VCaP (cell line): ENCODE data around the gene ADI1.
"Not testable (repeated sequence)": the region's sequence is repeated elsewhere in the genome, so short reads cannot be mapped to it uniquely, and the experiment has no call there.

Source experiments
- H3K27ac ChIP-seq: fragments of 450-650 bp; 2 replicates; pipeline ENCODE4 v1.5.1; 2017
- TF ChIP-seq, protein P1 (sequence below): fragments of 450-650 bp; conservative IDR thresholded peaks from 2 replicates; pipeline ENCODE4 v1.5.1; 2017; ENCODE audit warnings: mild to moderate bottlenecking, moderate library complexity

Gene ADI1

DNA sequence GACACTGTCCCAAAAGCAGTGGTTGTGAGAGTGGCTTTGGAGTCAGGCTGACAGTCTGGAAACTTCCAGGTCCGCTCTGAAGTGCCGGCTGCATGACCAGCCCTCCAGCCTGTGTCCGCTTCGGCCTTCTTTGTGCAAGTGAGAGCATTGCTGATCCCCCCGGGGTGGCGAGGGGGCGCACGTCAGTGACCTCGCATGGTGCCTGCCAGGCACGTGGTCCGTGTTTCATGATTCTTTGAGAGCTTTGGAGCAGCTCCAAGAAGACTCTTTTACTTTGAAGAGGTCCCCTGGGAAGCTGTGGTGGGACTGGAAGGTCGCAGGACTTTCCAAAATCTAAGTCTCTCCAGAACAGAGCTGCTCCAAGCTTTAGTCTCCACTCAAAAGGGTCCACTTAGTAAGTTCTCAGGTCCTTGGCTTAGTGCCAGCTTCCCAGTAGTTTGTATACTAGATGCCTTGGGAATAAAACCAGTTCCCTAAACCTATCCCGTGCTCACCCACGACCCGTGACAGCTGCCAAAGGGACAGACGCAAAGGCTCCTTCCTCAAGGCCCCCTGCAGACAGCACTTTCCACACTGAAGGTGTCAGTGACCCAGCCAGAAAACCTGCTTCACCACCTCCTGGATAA is 68.8 kb downstream of the ADI1 start:
- TF ChIP-seq, protein P1, sequence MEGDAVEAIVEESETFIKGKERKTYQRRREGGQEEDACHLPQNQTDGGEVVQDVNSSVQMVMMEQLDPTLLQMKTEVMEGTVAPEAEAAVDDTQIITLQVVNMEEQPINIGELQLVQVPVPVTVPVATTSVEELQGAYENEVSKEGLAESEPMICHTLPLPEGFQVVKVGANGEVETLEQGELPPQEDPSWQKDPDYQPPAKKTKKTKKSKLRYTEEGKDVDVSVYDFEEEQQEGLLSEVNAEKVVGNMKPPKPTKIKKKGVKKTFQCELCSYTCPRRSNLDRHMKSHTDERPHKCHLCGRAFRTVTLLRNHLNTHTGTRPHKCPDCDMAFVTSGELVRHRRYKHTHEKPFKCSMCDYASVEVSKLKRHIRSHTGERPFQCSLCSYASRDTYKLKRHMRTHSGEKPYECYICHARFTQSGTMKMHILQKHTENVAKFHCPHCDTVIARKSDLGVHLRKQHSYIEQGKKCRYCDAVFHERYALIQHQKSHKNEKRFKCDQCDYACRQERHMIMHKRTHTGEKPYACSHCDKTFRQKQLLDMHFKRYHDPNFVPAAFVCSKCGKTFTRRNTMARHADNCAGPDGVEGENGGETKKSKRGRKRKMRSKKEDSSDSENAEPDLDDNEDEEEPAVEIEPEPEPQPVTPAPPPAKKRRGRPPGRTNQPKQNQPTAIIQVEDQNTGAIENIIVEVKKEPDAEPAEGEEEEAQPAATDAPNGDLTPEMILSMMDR: no peak
- H3K27ac ChIP-seq: no peak overlapping the region

- H3K27ac ChIP-seq: no peak overlapping the region
Observed at GRCh38 chr2:3449936-3450335, 69.4 kb downstream of the ADI1 start.

DNA sequence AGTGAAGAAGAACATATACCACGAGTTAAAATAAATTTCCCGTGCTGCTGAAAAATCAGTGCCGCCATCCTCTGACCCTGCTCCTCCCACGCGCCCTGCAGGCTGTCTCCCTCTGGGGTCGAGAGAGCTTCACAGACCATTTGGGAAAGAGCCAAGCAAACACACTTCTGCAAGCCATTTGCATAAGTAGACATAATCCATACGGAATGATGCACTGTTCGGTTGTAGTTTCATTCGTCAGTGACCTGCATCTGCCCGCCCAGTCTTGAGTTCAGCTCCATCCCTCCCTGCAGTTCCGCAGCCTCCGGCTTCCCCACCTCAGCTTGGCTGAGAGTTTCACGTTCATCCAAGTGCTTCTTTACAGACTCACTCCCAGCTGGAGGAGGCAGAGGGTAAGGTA is 70.2 kb downstream of the ADI1 start:
- no peak overlapping the region for H3K27ac ChIP-seq
- TF ChIP-seq, protein P1: no peak

More at GRCh38 chr2:3449936-3450335, 69.4 kb downstream of the ADI1 start:
- TF ChIP-seq, protein P1: no peak

DNA sequence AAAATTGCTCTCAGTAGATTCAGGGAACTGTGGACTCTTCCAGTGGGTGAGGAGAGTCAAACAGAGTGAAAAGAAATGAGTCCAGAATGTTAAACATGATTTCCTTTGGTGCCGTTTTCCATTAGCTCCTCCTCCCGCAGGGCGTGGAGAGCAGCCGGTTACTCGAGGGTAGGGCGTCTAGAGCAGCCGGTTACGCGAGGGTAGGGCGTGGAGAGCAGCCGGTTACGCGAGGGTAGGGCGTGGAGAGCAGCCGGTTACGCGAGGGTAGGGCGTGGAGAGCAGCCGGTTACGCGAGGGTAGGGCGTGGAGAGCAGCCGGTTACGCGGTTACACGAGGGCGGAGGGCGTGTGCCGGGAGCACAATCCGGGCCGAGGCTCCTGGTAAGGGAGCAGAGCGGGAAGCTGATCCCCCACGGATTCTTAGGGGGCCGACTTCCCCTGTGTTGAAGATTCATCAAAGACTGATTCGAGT is 70.9 kb downstream of the ADI1 start:
- not testable (repeated sequence) for H3K27ac ChIP-seq

GRCh38 chr2:3447789-3448317 is 71.5 kb downstream of the ADI1 start:
- no peak overlapping the region for H3K27ac ChIP-seq

More at GRCh38 chr2:3447789-3448317, 71.5 kb downstream of the ADI1 start:
- TF ChIP-seq, protein P1: no peak
